Stimulated activated CD4-positive, alpha-beta T cell treated with anti-CD3 and anti-CD28 coated beads, TNF-alpha, amount 100 ng/mL, for 48 hours (primary cell): Measurements from ENCODE around the gene CCNL2.
"Not testable (repeated sequence)": the region's sequence is repeated elsewhere in the genome, so short reads cannot be mapped to it uniquely, and the experiment has no call there.

Experiments used
- DNase-seq, 3 donors: peaks; one replicate each; pipeline ENCODE4 v3.0.0-alpha.2; 2020; ENCODE audit warnings: low read depth in 3 of 3

The CCNL2 gene

GRCh38 chr1:1419813-1420653 lies 20.9 kb upstream of the CCNL2 start:
- DNase-seq, result no peak

GRCh38 chr1:1419363-1419812 lies 20.3 kb upstream of the CCNL2 start:
- DNase-seq, result no peak

- no peak for DNase-seq
Measured at GRCh38 chr1:1418464-1419362, 19.6 kb upstream of the CCNL2 start.

- not testable (repeated sequence) for DNase-seq
Measured at GRCh38 chr1:1417825-1418463, 18.8 kb upstream of the CCNL2 start.

GRCh38 chr1:1417396-1417795 lies 18.3 kb upstream of the CCNL2 start:
- DNase-seq, result not testable (repeated sequence)

GRCh38 chr1:1415751-1416150 lies 16.6 kb upstream of the CCNL2 start:
- DNase-seq, result no peak

- DNase-seq, result not testable (repeated sequence)
Measured at GRCh38 chr1:1412311-1412902, 13.3 kb upstream of the CCNL2 start.

GRCh38 chr1:1411626-1412025 lies 12.5 kb upstream of the CCNL2 start:
- no peak for DNase-seq

GRCh38 chr1:1410238-1410637 lies 11.1 kb upstream of the CCNL2 start:
- not testable (repeated sequence) for DNase-seq

GRCh38 chr1:1407636-1408318 lies 8.6 kb upstream of the CCNL2 start:
- DNase-seq, result no peak

GRCh38 chr1:1406821-1407635 lies 7.9 kb upstream of the CCNL2 start, which contains the start of gene MRPL20:
Gene MRPL20 (minus strand): TSS chr1:1407293. CDS start chr1:1407217, 76 bp downstream.
- DNase-seq, result peak; percentile 91 to 93 (median 91)

- no peak for DNase-seq
Measured at GRCh38 chr1:1406101-1406820, 7.1 kb upstream of the CCNL2 start.

- DNase-seq, result no peak
Measured at GRCh38 chr1:1403653-1404052, 4.5 kb upstream of the CCNL2 start.

GRCh38 chr1:1402901-1403392 lies 3.8 kb upstream of the CCNL2 start:
- not testable (repeated sequence) for DNase-seq

GRCh38 chr1:1402072-1402900 lies 3.2 kb upstream of the CCNL2 start:
- DNase-seq, result peak in 1 of 3 donors; percentile 32

- DNase-seq, result no peak
Measured at GRCh38 chr1:1401457-1402010, 2.4 kb upstream of the CCNL2 start.

GRCh38 chr1:1400576-1401456 lies 1.7 kb upstream of the CCNL2 start:
- DNase-seq, result no peak
